ENCODE measurements around the gene CDON. TPM values are rescaled to one million over a fixed set of nuclear protein-coding genes. Genes with fewer than 3 reads are reported as not detected.

CDON gene
- total and polyA plus RNA-seq, 2 of the 13 experiments (the other 11 are each of a cell fraction or from before 2014, with no cell fraction given), result 9.6 to 12.8 TPM

DNA sequence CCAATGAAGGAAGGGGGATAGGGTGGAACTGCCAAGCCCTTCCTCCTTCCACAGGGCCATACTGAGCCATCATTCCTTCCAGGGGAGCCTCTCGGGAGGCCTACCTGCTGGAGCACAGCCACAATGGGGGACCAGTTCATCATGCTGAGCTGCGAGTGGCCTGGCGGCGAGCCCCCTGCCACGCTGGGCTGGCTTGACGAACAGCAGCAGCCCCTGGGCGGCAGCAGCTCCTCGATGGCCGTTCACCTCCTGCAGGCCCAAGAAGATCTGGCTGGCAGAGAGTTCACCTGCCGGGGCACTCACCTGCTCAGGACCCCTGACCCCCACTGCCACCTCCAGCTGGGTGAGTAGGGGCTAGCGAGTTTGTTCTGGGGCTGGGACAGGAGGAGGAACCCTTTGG lies 110.9 kb downstream of the CDON start (continued):
- TF ChIP-seq CHCHD3 (CRISPR knock-in tag; IDR thresholded peaks at IDR 0.05) (no peak), ZNF792 (CRISPR knock-in tag; IDR thresholded peaks at IDR 0.05) (no peak)
- TF ChIP-seq, protein P1, sequence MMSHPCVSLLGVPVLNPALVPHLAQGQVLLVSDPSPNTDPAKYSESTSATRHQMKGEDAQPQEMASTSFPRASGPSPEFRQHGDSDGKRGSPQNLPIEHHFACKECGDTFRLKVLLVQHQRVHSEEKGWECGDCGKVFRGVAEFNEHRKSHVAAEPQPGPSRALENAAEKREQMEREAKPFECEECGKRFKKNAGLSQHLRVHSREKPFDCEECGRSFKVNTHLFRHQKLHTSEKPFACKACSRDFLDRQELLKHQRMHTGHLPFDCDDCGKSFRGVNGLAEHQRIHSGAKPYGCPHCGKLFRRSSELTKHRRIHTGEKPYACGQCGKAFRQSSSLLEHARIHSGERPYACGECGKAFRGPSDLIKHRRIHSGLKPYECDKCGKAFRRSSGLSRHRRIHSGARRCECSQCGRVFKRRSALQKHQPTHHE (CRISPR knock-in tag; IDR thresholded peaks at IDR 0.05; ENCODE audit: borderline replicate concordance), result no peak
- TF ChIP-seq, protein P2, sequence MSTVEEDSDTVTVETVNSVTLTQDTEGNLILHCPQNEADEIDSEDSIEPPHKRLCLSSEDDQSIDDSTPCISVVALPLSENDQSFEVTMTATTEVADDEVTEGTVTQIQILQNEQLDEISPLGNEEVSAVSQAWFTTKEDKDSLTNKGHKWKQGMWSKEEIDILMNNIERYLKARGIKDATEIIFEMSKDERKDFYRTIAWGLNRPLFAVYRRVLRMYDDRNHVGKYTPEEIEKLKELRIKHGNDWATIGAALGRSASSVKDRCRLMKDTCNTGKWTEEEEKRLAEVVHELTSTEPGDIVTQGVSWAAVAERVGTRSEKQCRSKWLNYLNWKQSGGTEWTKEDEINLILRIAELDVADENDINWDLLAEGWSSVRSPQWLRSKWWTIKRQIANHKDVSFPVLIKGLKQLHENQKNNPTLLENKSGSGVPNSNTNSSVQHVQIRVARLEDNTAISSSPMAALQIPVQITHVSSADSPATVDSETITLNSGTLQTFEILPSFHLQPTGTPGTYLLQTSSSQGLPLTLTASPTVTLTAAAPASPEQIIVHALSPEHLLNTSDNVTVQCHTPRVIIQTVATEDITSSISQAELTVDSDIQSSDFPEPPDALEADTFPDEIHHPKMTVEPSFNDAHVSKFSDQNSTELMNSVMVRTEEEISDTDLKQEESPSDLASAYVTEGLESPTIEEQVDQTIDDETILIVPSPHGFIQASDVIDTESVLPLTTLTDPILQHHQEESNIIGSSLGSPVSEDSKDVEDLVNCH (CRISPR knock-in tag; IDR thresholded peaks at IDR 0.05), result no peak

DNA sequence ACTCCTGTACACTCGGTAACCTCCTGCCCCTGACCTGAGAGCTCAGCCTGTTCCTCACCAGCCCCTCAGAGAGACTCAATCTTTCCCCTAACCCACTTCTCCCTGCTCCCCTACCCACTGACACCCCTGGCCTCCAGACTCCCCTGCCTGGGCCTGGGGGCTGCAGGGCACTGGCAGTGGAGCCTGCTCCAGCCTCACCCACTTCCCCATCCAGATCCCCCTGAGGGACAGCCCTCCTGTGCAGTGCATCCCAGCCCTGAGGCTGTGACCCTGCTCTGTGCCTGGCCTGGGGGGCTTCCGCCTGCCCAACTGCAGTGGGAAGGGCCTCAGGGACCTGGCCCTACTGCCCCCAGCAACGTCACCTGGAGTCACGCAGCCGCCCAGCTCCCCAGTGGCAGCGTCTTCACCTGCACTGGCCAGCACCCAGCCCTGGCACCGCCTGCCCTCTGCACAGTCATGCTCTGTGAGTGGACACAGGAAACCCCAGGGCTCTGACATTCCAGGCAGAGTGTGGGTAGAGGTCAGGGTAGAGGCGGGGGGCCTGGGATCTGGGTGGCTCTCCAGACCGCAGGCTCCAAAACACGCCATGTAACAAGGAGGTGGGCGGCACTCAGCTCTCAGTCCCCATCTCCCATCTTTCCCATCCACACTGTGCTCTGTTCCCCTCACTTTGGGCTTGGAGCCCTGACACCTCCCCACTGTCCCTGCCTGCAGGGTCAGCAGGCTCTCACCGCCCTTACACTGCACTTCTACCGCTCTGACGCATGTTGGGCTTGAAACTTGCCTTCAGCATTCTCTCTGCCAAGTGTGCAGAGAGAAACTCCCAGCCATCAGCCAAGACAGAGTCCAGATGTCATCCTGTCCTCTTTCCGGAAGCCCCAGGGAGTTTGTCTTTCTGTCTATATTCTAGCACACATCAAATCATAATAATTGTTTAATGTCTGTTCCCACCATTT lies 111.7 kb downstream of the CDON start:
- Histone ChIP-seq H3K79me2 (ENCODE audit: insufficient read depth, low read length) (no peaks in the 10 kb centered on the region), H3K4me2 (ENCODE audit: low read depth, low read length) (no peak overlapping the region), H3K9me3 (ENCODE audit: low read length) (no peaks in the 10 kb centered on the region), H4K20me1 (ENCODE audit: insufficient read depth, low read length) (no peaks in the 10 kb centered on the region), H3K27ac (ENCODE audit: extremely low read length, insufficient read depth, low read length) (no peak overlapping the region), H3K9ac (ENCODE audit: insufficient read depth, low read depth, low read length) (no peak overlapping the region), H3K27me3 (ENCODE audit: control insufficient read depth in 1 of 2, insufficient read depth in 2 of 2, low read length in 2 of 2) (no peaks in the 10 kb centered on the region; a peak in 1 of 5 replicates), H3K4me3 (replicated peaks in 1 of 3; ENCODE audit: insufficient read depth in 1 of 3, low read depth in 2 of 3, low read length in 3 of 3) (no peak overlapping the region), H3K4me1 (ENCODE audit: insufficient read depth, low read length) (peaks cover 28% of the 10 kb centered on the region), H3K36me3 (replicated peaks in 1 of 2; ENCODE audit: control insufficient read depth in 1 of 2, insufficient read depth in 2 of 2, low read length in 2 of 2) (0 out of 5 replicates have a peak, but pooled peaks cover 0 to under 1% of the 10 kb centered on the region in 2 experiments), H2AFZ (ENCODE audit: low read length) (no peak overlapping the region)
- TF ChIP-seq AGO2 (optimal IDR thresholded peaks at IDR 0.05; ENCODE audit: low read depth, low read length), result peak; percentile 44
- no peak for TF ChIP-seq ZNF431 (CRISPR knock-in tag; IDR thresholded peaks at IDR 0.05; ENCODE audit: borderline replicate concordance, low read depth)
- DNase-seq (ENCODE audit: low spot score) (no peak), FAIRE-seq (no peak), ATAC-seq (peak; percentile 17)
- no TSS peak for BruUV-seq (replicated peaks)
- intact Hi-C loops (cut with micrococcal nuclease; ENCODE audit: unreplicated experiment), result no loop called here
- ChIA-PET CTCF (ENCODE audit: low intra/inter-chr PET ratio, low total read pairs) (no interaction called here), POLR2A (no interaction called here)
- 88% methylated on average over 7 of the region's 15 CpGs for WGBS (ENCODE audit: low lambda C conversion rate)
- in situ Hi-C loops (cut with HindIII; ENCODE audit: extremely low pct_ligation_motif_present, low pct_unique_long_range_greater_than_20kb), result no loop called here

Measured in HepG2 (cell line).